Hepatocyte (in vitro differentiated cells): ENCODE data around the gene STAB2.

Experiments used
- CTCF ChIP-seq: fragments of 200-600 bp; sonication (generic); IDR thresholded peaks from 2 replicates; pipeline ENCODE4 v1.5.1; 2016; ENCODE audit warnings: antibody characterized with exemption, mild to moderate bottlenecking; ENCODE audit not compliant: poor library complexity
- EZH2 ChIP-seq: fragments of 200-600 bp; sonication (generic); IDR thresholded peaks from 2 replicates; pipeline ENCODE4 v1.6.1; 2016; ENCODE audit warnings: antibody characterized with exemption, mild to moderate bottlenecking, borderline replicate concordance
- EZH2phosphoT487 ChIP-seq: fragments of 200-600 bp; sonication (generic); IDR thresholded peaks from one replicate; pipeline ENCODE4 v1.6.1; 2018; ENCODE audit warnings: antibody characterized with exemption, mild to moderate bottlenecking, low read depth, moderate library complexity; ENCODE audit not compliant: unreplicated experiment, severe bottlenecking

DNA sequence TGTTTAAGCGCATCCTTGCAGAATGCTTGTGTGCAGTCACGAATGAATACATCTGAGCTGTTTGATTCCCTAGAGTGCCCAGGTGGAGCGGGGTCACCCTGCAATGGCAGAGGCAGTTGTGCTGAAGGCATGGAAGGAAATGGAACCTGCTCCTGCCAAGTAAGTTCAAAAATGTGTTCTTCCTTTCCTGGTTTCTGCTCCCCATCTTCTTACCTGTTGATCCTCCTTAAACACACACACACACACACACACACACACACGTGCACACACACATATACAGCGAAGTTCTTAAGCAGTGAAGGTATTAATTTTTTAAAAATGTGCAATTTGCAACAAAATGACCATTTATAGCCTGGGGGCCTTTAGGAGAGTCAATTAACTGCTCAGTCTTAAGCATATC is 33.3 kb downstream of the STAB2 start:
- TF ChIP-seq CTCF (no peak), EZH2 (no peak), EZH2phosphoT487 (no peak)
